ENCODE results near the gene GZMB.

Gene GZMB

GRCh38 chr14:24674204-24674970 lies 40.4 kb upstream of the GZMB start:
- ATAC-seq: no peak
- no peak for TF ChIP-seq ZFP30 (CRISPR knock-in tag; IDR thresholded peaks at IDR 0.05)
- TF ChIP-seq ARNTL (CRISPR knock-in tag; IDR thresholded peaks at IDR 0.05; ENCODE audit: borderline replicate concordance, low read depth): no peak
- no peak for TF ChIP-seq ZNF70 (CRISPR knock-in tag; IDR thresholded peaks at IDR 0.05)
- TF ChIP-seq ZNF565 (CRISPR knock-in tag; conservative IDR thresholded peaks at IDR 0.05; ENCODE audit: low read depth): no peak
- TF ChIP-seq CREB5 (CRISPR knock-in tag; IDR thresholded peaks at IDR 0.05; ENCODE audit: low read depth): no peak
- no peak for TF ChIP-seq ESRRG (CRISPR knock-in tag; IDR thresholded peaks at IDR 0.05)
- no peak for TF ChIP-seq PATZ1 (CRISPR knock-in tag; IDR thresholded peaks at IDR 0.05; ENCODE audit: borderline replicate concordance)
- TF ChIP-seq POU6F1 (CRISPR knock-in tag; IDR thresholded peaks at IDR 0.05; ENCODE audit: borderline replicate concordance, low read depth): no peak
- no peak for TF ChIP-seq RARB (CRISPR knock-in tag; IDR thresholded peaks at IDR 0.05)
- TF ChIP-seq ZC3H10 (CRISPR knock-in tag; IDR thresholded peaks at IDR 0.05): no peak
- TF ChIP-seq PPARA (CRISPR knock-in tag; IDR thresholded peaks at IDR 0.05; ENCODE audit: borderline replicate concordance): no peak
- TF ChIP-seq ISL1 (CRISPR knock-in tag; IDR thresholded peaks at IDR 0.05): no peak
- TF ChIP-seq BACH2 (CRISPR knock-in tag; IDR thresholded peaks at IDR 0.05; ENCODE audit: borderline replicate concordance): no peak
- TF ChIP-seq TOX (CRISPR knock-in tag; IDR thresholded peaks at IDR 0.05; ENCODE audit: borderline replicate concordance): no peak
- no peak for TF ChIP-seq TSHZ2 (CRISPR knock-in tag; IDR thresholded peaks at IDR 0.05)

GRCh38 chr14:24673534-24674203 lies 39.7 kb upstream of the GZMB start:
- no peak for ATAC-seq
- TF ChIP-seq ARNTL (CRISPR knock-in tag; IDR thresholded peaks at IDR 0.05; ENCODE audit: borderline replicate concordance, low read depth) (no peak), TSHZ2 (CRISPR knock-in tag; IDR thresholded peaks at IDR 0.05) (no peak), PPARA (CRISPR knock-in tag; IDR thresholded peaks at IDR 0.05; ENCODE audit: borderline replicate concordance) (no peak), ISL1 (CRISPR knock-in tag; IDR thresholded peaks at IDR 0.05) (no peak), RARB (CRISPR knock-in tag; IDR thresholded peaks at IDR 0.05) (no peak)

GRCh38 chr14:24673059-24673458 lies 39.1 kb upstream of the GZMB start:
- no peak for ATAC-seq
- TF ChIP-seq ESRRG (CRISPR knock-in tag; IDR thresholded peaks at IDR 0.05) (no peak), GLIS3 (CRISPR knock-in tag; IDR thresholded peaks at IDR 0.05) (no peak), CSDC2 (CRISPR knock-in tag; IDR thresholded peaks at IDR 0.05) (no peak), TSHZ2 (CRISPR knock-in tag; IDR thresholded peaks at IDR 0.05) (no peak), PATZ1 (CRISPR knock-in tag; IDR thresholded peaks at IDR 0.05; ENCODE audit: borderline replicate concordance) (no peak), BACH2 (CRISPR knock-in tag; IDR thresholded peaks at IDR 0.05; ENCODE audit: borderline replicate concordance) (no peak), CREB5 (CRISPR knock-in tag; IDR thresholded peaks at IDR 0.05; ENCODE audit: low read depth) (no peak), ARNTL (CRISPR knock-in tag; IDR thresholded peaks at IDR 0.05; ENCODE audit: borderline replicate concordance, low read depth) (no peak)
